T-helper 17 cell (primary cell): Measurements from ENCODE around the gene LILRA6. TPM values are rescaled to one million over a fixed set of nuclear protein-coding genes. Genes with fewer than 3 reads are reported as not detected.

ENCODE experiments used
- ATAC-seq: fragments of 150-1000 bp; cut with Tn5 transposase; 2 replicates; pipeline ENCODE4 v1.10.0; 2021; ENCODE audit warnings: mild to moderate bottlenecking, moderate library complexity
- DNase-seq, 3 donors: peaks; one replicate each; pipeline versions ENCODE4 v3.0.0 to v3.0.0-alpha.2; 2020 to 2021
- H3K9me3 ChIP-seq: one replicate; pipeline ENCODE4 v1.7.0; 2013; ENCODE audit warnings: low read length, mild to moderate bottlenecking; ENCODE audit not compliant: control insufficient read depth, poor library complexity, severe bottlenecking
- H3K27ac Mint-ChIP-seq: one replicate; pipeline ENCODE4 v1.8.0; 2022; ENCODE audit warnings: mild to moderate bottlenecking, moderate library complexity, mixed read lengths
- H3K27me3 Mint-ChIP-seq: one replicate; pipeline ENCODE4 v1.8.0; 2022; ENCODE audit warnings: mixed read lengths
- H3K36me3 Mint-ChIP-seq: one replicate; pipeline ENCODE4 v1.8.0; 2022; ENCODE audit warnings: low read depth, mixed read lengths
- H3K4me1 Mint-ChIP-seq: one replicate; pipeline ENCODE4 v1.8.0; 2022; ENCODE audit warnings: mild to moderate bottlenecking, mixed read lengths
- H3K4me3 Mint-ChIP-seq: one replicate; pipeline ENCODE4 v1.8.0; 2022; ENCODE audit warnings: mild to moderate bottlenecking, moderate library complexity, mixed read lengths
- total RNA-seq, 4 donors: library from RNA in 2 of 4; stranded (reverse) in 2 of 4; gene quantifications; one replicate each; pipeline ENCODE4 v1.2.3 and lab custom pipeline; 2022 to 2026

The LILRA6 gene
- total RNA-seq, 2 donors from 2014 or later: 0.91 to 2.4 TPM

DNA sequence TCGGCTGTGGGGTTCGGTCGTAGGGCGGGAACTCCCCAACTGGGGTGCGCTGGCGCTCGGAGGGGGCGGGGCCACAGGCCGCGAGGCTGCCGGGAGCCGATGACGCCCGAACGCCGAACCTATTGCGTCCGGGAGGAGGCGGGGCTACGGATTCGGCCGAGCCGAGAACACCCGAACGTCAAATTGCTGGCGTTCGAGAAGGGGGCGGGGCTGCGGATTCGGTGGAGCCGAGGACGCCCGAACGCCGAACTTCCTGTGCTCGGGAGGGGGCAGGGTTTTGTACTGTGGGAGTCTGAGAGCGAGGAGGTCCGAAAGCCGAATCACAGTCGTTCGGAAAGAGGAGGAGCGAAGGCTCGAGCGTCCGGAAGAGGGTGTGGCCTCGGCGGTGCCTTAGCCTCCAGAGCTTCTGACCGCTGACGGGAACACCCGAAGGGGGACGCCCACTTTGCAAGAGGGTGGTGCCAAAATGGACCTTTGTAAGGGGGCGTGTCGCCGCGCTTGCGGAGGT is 52.0 kb downstream of the LILRA6 start:
- peak overlapping the region; percentile 99 for H3K4me3 Mint-ChIP-seq
- H3K27me3 Mint-ChIP-seq: no peaks in the 10 kb centered on the region
- ATAC-seq: peak; percentile 67
- peak overlapping the region; percentile 99 for H3K27ac Mint-ChIP-seq
- peaks cover 26% of the 10 kb centered on the region for H3K4me1 Mint-ChIP-seq
- H3K9me3 ChIP-seq: no peaks in the 10 kb centered on the region
- peak; percentile 99 to 100 (median 100) for DNase-seq
- no peaks in the 10 kb centered on the region for H3K36me3 Mint-ChIP-seq

- peaks cover 26% of the 10 kb centered on the region for H3K4me1 Mint-ChIP-seq
- no peaks in the 10 kb centered on the region for H3K36me3 Mint-ChIP-seq
- ATAC-seq: peak; percentile 66
- peak overlapping the region; percentile 99 for H3K4me3 Mint-ChIP-seq
- DNase-seq: peak; percentile 98 to 100 (median 99)
- H3K27ac Mint-ChIP-seq: peak overlapping the region; percentile 99
- H3K9me3 ChIP-seq: no peaks in the 10 kb centered on the region
- no peaks in the 10 kb centered on the region for H3K27me3 Mint-ChIP-seq
These were observed 52.7 kb downstream of the LILRA6 start for GRCh38 chr19:54189735-54190502.

- DNase-seq (no peak), ATAC-seq (peak; percentile 0)
- H3K9me3 ChIP-seq: no peaks in the 10 kb centered on the region
- H3K36me3 Mint-ChIP-seq: no peaks in the 10 kb centered on the region
- no peaks in the 10 kb centered on the region for H3K27me3 Mint-ChIP-seq
- H3K4me3 Mint-ChIP-seq: peak within 1 kb of the TSS; percentile 99
- peak within 1 kb of the TSS; percentile 99 for H3K27ac Mint-ChIP-seq
- peaks cover 26% of the 10 kb centered on the region for H3K4me1 Mint-ChIP-seq
These were observed 53.4 kb downstream of the LILRA6 start, which contains the start of gene MBOAT7 for GRCh38 chr19:54189145-54189734. Gene MBOAT7, minus strand, starts transcription at chr19:54189580. Its CDS starts 1,072 bp downstream, at chr19:54188508.

GRCh38 chr19:54188215-54188871 is 54.2 kb downstream of the LILRA6 start:
- Mint-ChIP-seq H3K4me3 (peak overlapping the region; percentile 99), H3K36me3 (no peaks in the 10 kb centered on the region), H3K27me3 (no peaks in the 10 kb centered on the region), H3K4me1 (peaks cover 26% of the 10 kb centered on the region), H3K27ac (peak overlapping the region; percentile 88)
- peak in 1 of 3 donors; percentile 44 for DNase-seq
- no peaks in the 10 kb centered on the region for H3K9me3 ChIP-seq
- ATAC-seq: no peak

- Mint-ChIP-seq H3K4me1 (peaks cover 22% of the 10 kb centered on the region), H3K36me3 (no peaks in the 10 kb centered on the region), H3K4me3 (peak overlapping the region; percentile 99), H3K27ac (peak overlapping the region; percentile 69), H3K27me3 (no peaks in the 10 kb centered on the region)
- no peak for DNase-seq
- no peaks in the 10 kb centered on the region for H3K9me3 ChIP-seq
- ATAC-seq: no peak
These were observed 55.6 kb downstream of the LILRA6 start for GRCh38 chr19:54186934-54187381.

Other genes starting within 250 kb of the LILRA6 start
- under 1 TPM in 1 of 2 donors, not detected in 1; 0.73 TPM for gene VSTM1, start 178.9 kb downstream of the LILRA6 start, total RNA-seq
- not detected for gene TARM1, start 161.4 kb downstream of the LILRA6 start, total RNA-seq
- 1 to 10 TPM in 1 of 2 donors, under 1 TPM in 1; 0.83 to 2.5 TPM for gene OSCAR, start 142.0 kb downstream of the LILRA6 start, total RNA-seq
- gene NDUFA3, start 139.9 kb downstream of the LILRA6 start, total RNA-seq: 10 to 100 TPM; 49.9 to 54.6 TPM
- 10 to 100 TPM; 14.9 TPM for gene TFPT, start 127.1 kb downstream of the LILRA6 start, total RNA-seq
- 10 to 100 TPM; 49.4 to 56.8 TPM for gene PRPF31, start 127.0 kb downstream of the LILRA6 start, total RNA-seq
- 10 to 100 TPM; 44.5 to 45.4 TPM for gene CNOT3, start 105.0 kb downstream of the LILRA6 start, total RNA-seq
- gene LENG1, start 83.1 kb downstream of the LILRA6 start, total RNA-seq: 1 to 10 TPM; 8.0 to 9.0 TPM
- 1 to 10 TPM; 1.3 to 3.1 TPM for gene TMC4, start 69.6 kb downstream of the LILRA6 start, total RNA-seq
- 10 to 100 TPM; 18.4 to 24.5 TPM for gene MBOAT7, start 53.2 kb downstream of the LILRA6 start, total RNA-seq
- 1 to 10 TPM; 8.1 to 8.9 TPM for gene TSEN34, start 51.5 kb downstream of the LILRA6 start, total RNA-seq
- gene RPS9, start 41.9 kb downstream of the LILRA6 start, total RNA-seq: 1,000 to 10,000 TPM; 1,676 to 1,883 TPM
- 1 to 10 TPM; 5.2 to 6.2 TPM for gene LILRB3, start 19.8 kb downstream of the LILRA6 start, total RNA-seq
- under 1 TPM in 1 of 2 donors, not detected in 1; 0.20 TPM for gene LILRB5, start 14.5 kb upstream of the LILRA6 start, total RNA-seq
- gene LILRB2, start 38.3 kb upstream of the LILRA6 start, total RNA-seq: 1 to 10 TPM; 1.5 to 6.3 TPM
- gene LILRA5, start 70.4 kb upstream of the LILRA6 start, total RNA-seq: 1 to 10 TPM; 1.1 to 3.5 TPM
- gene LILRA4, start 96.4 kb upstream of the LILRA6 start, total RNA-seq: under 1 TPM in 1 of 2 donors, not detected in 1; 0.86 TPM
- 10 to 100 TPM; 21.5 to 22.2 TPM for gene LAIR1, start 122.1 kb upstream of the LILRA6 start, total RNA-seq
- not detected for gene TTYH1, start 172.7 kb upstream of the LILRA6 start, total RNA-seq
- 100 to 1,000 TPM; 471 to 480 TPM for gene LENG8, start 206.4 kb upstream of the LILRA6 start, total RNA-seq
- gene LENG9, start 221.0 kb upstream of the LILRA6 start, total RNA-seq: 1 to 10 TPM; 4.4 to 6.0 TPM
- not detected for gene CDC42EP5, start 230.5 kb upstream of the LILRA6 start, total RNA-seq